H7 (cell line): ENCODE data around the gene AGBL4. TPM values are rescaled to one million over a fixed set of nuclear protein-coding genes. Genes with fewer than 3 reads are reported as not detected.

Source experiments
- DNase-seq: peaks from one replicate; pipeline ENCODE4 v3.0.0; 2012
- H3K27me3 ChIP-seq: 2 replicates; pipeline ENCODE4 v1.6.0; 2011; ENCODE audit warnings: mild to moderate bottlenecking, low read length; ENCODE audit not compliant: control insufficient read depth, insufficient read depth
- H3K36me3 ChIP-seq: replicated peaks from 2 replicates; pipeline ENCODE4 v1.5.1; 2011; ENCODE audit warnings: low read length; ENCODE audit not compliant: control insufficient read depth, insufficient read depth
- H3K4me3 ChIP-seq: 2 replicates; pipeline ENCODE4 v1.5.1; 2011; ENCODE audit warnings: low read depth, mild to moderate bottlenecking, control low read depth, low read length, moderate library complexity; ENCODE audit not compliant: insufficient read depth
- total RNA-seq: library from RNA; depleted of rRNA; stranded (reverse); fragments of >200 nt; shearing (Covaris generic); gene quantifications from 2 replicates; pipeline ENCODE4 v1.2.3, GENCODE V29; 2014

AGBL4 gene
- total RNA-seq, 1 experiment from 2014 or later, result 0.87 TPM

- no peaks in the 10 kb centered on the region for H3K36me3 ChIP-seq
- no peaks in the 10 kb centered on the region for H3K27me3 ChIP-seq
- no peak overlapping the region for H3K4me3 ChIP-seq
- DNase-seq, result no peak
Measured at GRCh38 chr1:48920851-48921250, 1102.9 kb downstream of the AGBL4 start.

- Histone ChIP-seq H3K36me3 (no peaks in the 10 kb centered on the region), H3K4me3 (no peak overlapping the region), H3K27me3 (no peaks in the 10 kb centered on the region)
- no peak for DNase-seq
Measured at GRCh38 chr1:48917901-48918603, 1105.7 kb downstream of the AGBL4 start.

GRCh38 chr1:48917070-48917454 lies 1106.7 kb downstream of the AGBL4 start:
- no peak for DNase-seq
- H3K27me3 ChIP-seq, result no peaks in the 10 kb centered on the region
- H3K4me3 ChIP-seq, result no peak overlapping the region
- H3K36me3 ChIP-seq, result no peaks in the 10 kb centered on the region

GRCh38 chr1:48916130-48917069 lies 1107.4 kb downstream of the AGBL4 start:
- Histone ChIP-seq H3K27me3 (no peaks in the 10 kb centered on the region), H3K36me3 (no peaks in the 10 kb centered on the region), H3K4me3 (no peak overlapping the region)
- peak; percentile 40 for DNase-seq

- Histone ChIP-seq H3K4me3 (no peak overlapping the region), H3K36me3 (no peaks in the 10 kb centered on the region), H3K27me3 (no peaks in the 10 kb centered on the region)
- no peak for DNase-seq
Measured at GRCh38 chr1:48908606-48909005, 1115.1 kb downstream of the AGBL4 start.

GRCh38 chr1:48906729-48907128 lies 1117.0 kb downstream of the AGBL4 start:
- no peak for DNase-seq
- Histone ChIP-seq H3K4me3 (no peak overlapping the region), H3K36me3 (no peaks in the 10 kb centered on the region), H3K27me3 (no peaks in the 10 kb centered on the region)

- Histone ChIP-seq H3K36me3 (no peaks in the 10 kb centered on the region), H3K4me3 (no peak overlapping the region), H3K27me3 (no peaks in the 10 kb centered on the region)
- no peak for DNase-seq
Measured at GRCh38 chr1:48906164-48906563, 1117.6 kb downstream of the AGBL4 start.

- Histone ChIP-seq H3K27me3 (no peaks in the 10 kb centered on the region), H3K4me3 (no peak overlapping the region), H3K36me3 (no peaks in the 10 kb centered on the region)
- DNase-seq, result no peak
Measured at GRCh38 chr1:48903291-48903690, 1120.5 kb downstream of the AGBL4 start.

- Histone ChIP-seq H3K36me3 (no peaks in the 10 kb centered on the region), H3K4me3 (no peak overlapping the region), H3K27me3 (no peaks in the 10 kb centered on the region)
- peak; percentile 27 for DNase-seq
Measured at GRCh38 chr1:48898894-48899293, 1124.9 kb downstream of the AGBL4 start.

- H3K36me3 ChIP-seq, result no peaks in the 10 kb centered on the region
- no peak for DNase-seq
- no peak overlapping the region for H3K4me3 ChIP-seq
- no peaks in the 10 kb centered on the region; the same call in 1 of the 2 replicates for H3K27me3 ChIP-seq
Measured at GRCh38 chr1:48889615-48890014, 1134.1 kb downstream of the AGBL4 start.

- H3K36me3 ChIP-seq, result no peaks in the 10 kb centered on the region
- H3K4me3 ChIP-seq, result no peak overlapping the region
- no peaks in the 10 kb centered on the region; the same call in 1 of the 2 replicates for H3K27me3 ChIP-seq
- no peak for DNase-seq
Measured at GRCh38 chr1:48889082-48889481, 1134.7 kb downstream of the AGBL4 start.

- DNase-seq, result no peak
- H3K36me3 ChIP-seq, result no peaks in the 10 kb centered on the region
- H3K27me3 ChIP-seq, result no peaks in the 10 kb centered on the region; the same call in 1 of the 2 replicates
- no peak overlapping the region for H3K4me3 ChIP-seq
Measured at GRCh38 chr1:48887796-48888195, 1136.0 kb downstream of the AGBL4 start.

- no peak overlapping the region for H3K4me3 ChIP-seq
- H3K27me3 ChIP-seq, result no peaks in the 10 kb centered on the region
- H3K36me3 ChIP-seq, result no peaks in the 10 kb centered on the region
- DNase-seq, result no peak
Measured at GRCh38 chr1:48882020-48882419, 1141.7 kb downstream of the AGBL4 start.

GRCh38 chr1:48878191-48878940 lies 1145.4 kb downstream of the AGBL4 start:
- Histone ChIP-seq H3K27me3 (no peaks in the 10 kb centered on the region), H3K36me3 (no peaks in the 10 kb centered on the region), H3K4me3 (no peak overlapping the region)
- DNase-seq, result no peak
